B cell (primary cell): ENCODE results near the gene MAML2. TPM values are rescaled to one million over a fixed set of nuclear protein-coding genes. Genes with fewer than 3 reads are reported as not detected.

Experiments
- ATAC-seq: fragments of 200-7000 bp; cut with Tn5 transposase; one replicate; pipeline ENCODE4 v1.10.0; 2021; ENCODE audit warnings: low read depth, mild to moderate bottlenecking, moderate number of reproducible peaks, moderate library complexity
- CTCF ChIA-PET: fragments of 350-600 bp; sonication (Branson Sonifier 250); formaldehyde crosslinking; loops from one replicate; lab custom pipeline; 2021; ENCODE audit warnings: antibody characterized with exemption, inconsistent platforms; lab: Charles Lee
- POLR2A ChIA-PET: fragments of 350-600 bp; sonication (Branson Sonifier 250); formaldehyde crosslinking; loops from one replicate; lab custom pipeline; 2021; ENCODE audit warnings: antibody characterized with exemption; lab: Charles Lee
- DNase-seq: peaks from one replicate; pipeline ENCODE4 v3.0.0; 2013
- H2AFZ ChIP-seq: 2 replicates; pipeline ENCODE4 v1.6.1; 2012; ENCODE audit warnings: mild to moderate bottlenecking, low read depth, low read length; ENCODE audit not compliant: insufficient read depth, poor library complexity, severe bottlenecking
- H3K27ac ChIP-seq, 2 donors: 1 replicate in 1 of 2; 2 replicates in 1 of 2; pipeline ENCODE4 v1.5.1; 2012 to 2013; ENCODE audit warnings: low read length in 2 of 2, mild to moderate bottlenecking in 2 of 2, moderate library complexity in 1 of 2
- H3K27me3 ChIP-seq, 4 experiments: fragments of 200-600 bp in 1 of 4; sonication (generic) in 1 of 4; replicated peaks in 1 of 4; 1 replicate in 2 of 4; 2 replicates in 2 of 4; pipeline versions ENCODE4 v1.6.1 to v1.7.0; 2013 to 2016; ENCODE audit warnings: low read length in 3 of 4, mild to moderate bottlenecking in 2 of 4, mixed read lengths in 1 of 4, moderate library complexity in 1 of 4; ENCODE audit not compliant: insufficient read depth in 4 of 4, control insufficient read depth in 3 of 4; ENCODE audit errors: control extremely low read depth in 1 of 4
- H3K36me3 ChIP-seq, 2 experiments: replicated peaks in 1 of 2; 1 replicate in 1 of 2; 2 replicates in 1 of 2; pipeline versions ENCODE4 v1.6.1 to v1.7.1; 2013; ENCODE audit warnings: low read length in 1 of 2; ENCODE audit not compliant: insufficient read depth in 2 of 2, control insufficient read depth in 1 of 2; ENCODE audit errors: control extremely low read depth in 1 of 2, extremely low read depth in 1 of 2
- H3K4me1 ChIP-seq, 2 donors: fragments of 200-600 bp in 1 of 2; sonication (generic) in 1 of 2; 1 replicate in 1 of 2; 2 replicates in 1 of 2; pipeline versions ENCODE4 v1.5.1 to v1.6.1; 2013 to 2017; ENCODE audit warnings: low read length in 2 of 2; ENCODE audit not compliant: control insufficient read depth in 2 of 2, insufficient read depth in 2 of 2
- H3K4me2 ChIP-seq: replicated peaks from 2 replicates; pipeline ENCODE3; 2012; ENCODE audit warnings: mild to moderate bottlenecking, low read depth, low read length; ENCODE audit not compliant: poor library complexity, severe bottlenecking
- H3K4me3 ChIP-seq, 5 experiments: fragments of 200-600 bp in 1 of 5; sonication (generic) in 1 of 5; 1 replicate in 3 of 5; 2 replicates in 2 of 5; pipeline versions ENCODE4 v1.5.1 to v1.7.0; 2011 to 2016; ENCODE audit warnings: low read length in 4 of 5, mild to moderate bottlenecking in 4 of 5, low read depth in 2 of 5, control low read depth in 1 of 5, moderate library complexity in 1 of 5; ENCODE audit not compliant: insufficient read depth in 1 of 5; ENCODE audit errors: control extremely low read depth in 1 of 5, extremely low read depth in 1 of 5
- H3K79me2 ChIP-seq: fragments of 200-600 bp; sonication (generic); one replicate; pipeline ENCODE4 v1.6.0; 2016; ENCODE audit warnings: low read length; ENCODE audit not compliant: control insufficient read depth, insufficient read depth
- H3K9ac ChIP-seq: fragments of 200-600 bp; sonication (generic); 2 replicates; pipeline ENCODE4 v1.6.1; 2017; ENCODE audit warnings: mild to moderate bottlenecking, low read length, moderate library complexity
- H3K9me3 ChIP-seq, 3 donors: one replicate each; pipeline versions ENCODE4 v1.6.1 to v1.7.1; 2013; ENCODE audit warnings: low read length in 2 of 3; ENCODE audit not compliant: control insufficient read depth in 2 of 3, insufficient read depth in 1 of 3; ENCODE audit errors: control extremely low read depth in 1 of 3
- H4K20me1 ChIP-seq: 2 replicates; pipeline ENCODE4 v1.6.0; 2012; ENCODE audit warnings: mild to moderate bottlenecking, low read length; ENCODE audit not compliant: insufficient read depth, control insufficient read depth, poor library complexity, severe bottlenecking
- H3K27ac Mint-ChIP-seq: one replicate; pipeline ENCODE4 v1.8.0; 2021; ENCODE audit warnings: mixed read lengths
- H3K27me3 Mint-ChIP-seq: one replicate; pipeline ENCODE4 v1.8.0; 2021; ENCODE audit warnings: mixed read lengths
- H3K4me1 Mint-ChIP-seq: one replicate; pipeline ENCODE4 v1.8.0; 2021; ENCODE audit warnings: mixed read lengths
- H3K4me3 Mint-ChIP-seq: one replicate; pipeline ENCODE4 v1.8.0; 2021; ENCODE audit warnings: mixed read lengths
- H3K9me3 Mint-ChIP-seq: one replicate; pipeline ENCODE4 v1.8.0; 2022; ENCODE audit warnings: mixed read lengths; ENCODE audit not compliant: insufficient read depth
- EZH2 ChIP-seq: IDR thresholded peaks from 2 replicates; pipeline ENCODE4 v1.6.1; 2012; ENCODE audit warnings: borderline replicate concordance, low read depth, mild to moderate bottlenecking, moderate library complexity, low read length; ENCODE audit not compliant: insufficient read depth, poor library complexity, severe bottlenecking
- WGBS: methylation state at CpG from one replicate; pipeline ENCODE4 v1.1.5; 2013; ENCODE audit warnings: missing lambda C conversion rate; ENCODE audit not compliant: insufficient coverage; 5-methylcytosine and 5-hydroxymethylcytosine counted together
- intact Hi-C: fragments of 100-400 bp; cut with micrococcal nuclease; formaldehyde crosslinking; loops from one replicate; pipeline ENCODE4 v1.10.0; 2022
- polyA plus RNA-seq: library from polyadenylated mRNA; depleted of rRNA; stranded (reverse); fragments of >200 nt; gene quantifications from 2 replicates; pipeline ENCODE4 v1.2.3, GENCODE V29; 2012
- total RNA-seq, 2 donors: library from RNA; stranded (reverse); fragments of 120-200 nt in 1 of 2; gene quantifications; 1 replicate in 1 of 2; 2 replicates in 1 of 2; pipeline versions ENCODE4 v1.2.3 to v1.2.4, GENCODE V29; 2013 to 2022
- TF ChIP-seq, protein P1 (sequence below): fragments of 200-600 bp; IDR thresholded peaks from one replicate; pipeline ENCODE4 v1.8.0; 2022; ENCODE audit warnings: antibody characterized with exemption, mild to moderate bottlenecking

MAML2 gene
- total and polyA plus RNA-seq, 2 donors (not counting 1 experiment from before 2014, with no cell fraction given), result 10.7 to 26.4 TPM

DNA sequence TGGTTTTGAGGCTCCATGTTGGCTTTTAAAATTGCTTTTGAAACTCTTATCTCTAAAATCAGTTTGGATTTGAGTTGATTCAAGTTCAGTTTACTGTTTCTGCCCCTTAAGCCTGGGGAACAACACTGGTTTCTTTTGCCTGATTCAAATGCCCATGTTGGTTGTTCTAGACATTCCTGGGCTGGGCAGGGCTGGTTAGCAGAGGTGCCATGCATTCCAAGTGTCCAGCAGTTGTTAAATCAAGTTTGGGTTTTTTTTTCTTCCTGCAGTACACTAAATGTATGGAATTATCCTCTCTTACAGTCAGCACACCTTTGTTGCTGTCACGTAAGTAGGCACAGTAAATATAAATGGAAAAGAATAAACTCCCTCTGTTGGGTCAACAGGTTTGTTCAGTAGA is 351.9 kb downstream of the MAML2 start:
- Histone ChIP-seq H2AFZ (no peak overlapping the region), H3K9me3 (no peaks in the 10 kb centered on the region), H4K20me1 (no peaks in the 10 kb centered on the region), H3K4me1 (no peaks in the 10 kb centered on the region), H3K9ac (no peak overlapping the region), H3K4me3 (no peak overlapping the region), H3K79me2 (no peaks in the 10 kb centered on the region), H3K27me3 (no peaks in the 10 kb centered on the region), H3K27ac (no peak overlapping the region), H3K36me3 (peaks cover 0 to 42% of the 10 kb centered on the region in 2 experiments), H3K4me2 (no peak overlapping the region)
- Mint-ChIP-seq H3K27me3 (no peaks in the 10 kb centered on the region), H3K9me3 (no peaks in the 10 kb centered on the region), H3K27ac (no peak overlapping the region), H3K4me1 (no peaks in the 10 kb centered on the region), H3K4me3 (no peak overlapping the region)
- ATAC-seq, result no peak
- TF ChIP-seq, protein P1, sequence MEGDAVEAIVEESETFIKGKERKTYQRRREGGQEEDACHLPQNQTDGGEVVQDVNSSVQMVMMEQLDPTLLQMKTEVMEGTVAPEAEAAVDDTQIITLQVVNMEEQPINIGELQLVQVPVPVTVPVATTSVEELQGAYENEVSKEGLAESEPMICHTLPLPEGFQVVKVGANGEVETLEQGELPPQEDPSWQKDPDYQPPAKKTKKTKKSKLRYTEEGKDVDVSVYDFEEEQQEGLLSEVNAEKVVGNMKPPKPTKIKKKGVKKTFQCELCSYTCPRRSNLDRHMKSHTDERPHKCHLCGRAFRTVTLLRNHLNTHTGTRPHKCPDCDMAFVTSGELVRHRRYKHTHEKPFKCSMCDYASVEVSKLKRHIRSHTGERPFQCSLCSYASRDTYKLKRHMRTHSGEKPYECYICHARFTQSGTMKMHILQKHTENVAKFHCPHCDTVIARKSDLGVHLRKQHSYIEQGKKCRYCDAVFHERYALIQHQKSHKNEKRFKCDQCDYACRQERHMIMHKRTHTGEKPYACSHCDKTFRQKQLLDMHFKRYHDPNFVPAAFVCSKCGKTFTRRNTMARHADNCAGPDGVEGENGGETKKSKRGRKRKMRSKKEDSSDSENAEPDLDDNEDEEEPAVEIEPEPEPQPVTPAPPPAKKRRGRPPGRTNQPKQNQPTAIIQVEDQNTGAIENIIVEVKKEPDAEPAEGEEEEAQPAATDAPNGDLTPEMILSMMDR, result no peak
- TF ChIP-seq EZH2, result no peak
- CTCF ChIA-PET, result no interaction called here
- POLR2A ChIA-PET, result no interaction called here
- DNase-seq, result no peak
- WGBS, result no CpG with 5 or more reads among the region's 1 CpG
- intact Hi-C loops, result no loop called here

DNA sequence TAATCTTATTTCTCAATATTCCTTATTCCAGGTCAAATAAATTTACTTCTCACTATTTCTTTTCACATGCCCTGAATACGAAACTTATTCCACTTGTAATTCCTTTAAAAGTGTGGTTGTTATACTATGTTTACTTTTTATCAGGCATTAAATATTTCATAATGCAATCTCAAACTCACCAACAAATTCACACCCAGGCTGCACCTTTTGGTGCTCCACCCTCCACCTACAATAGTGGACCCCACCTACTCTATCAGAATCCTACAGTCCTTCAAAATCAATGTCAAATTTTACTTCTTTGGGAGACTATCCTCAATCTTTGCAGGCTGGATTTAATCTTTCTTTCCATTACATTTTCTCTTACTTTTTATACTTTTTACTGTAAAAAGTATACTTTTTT is 353.2 kb downstream of the MAML2 start:
- H3K79me2 ChIP-seq, result no peaks in the 10 kb centered on the region
- intact Hi-C loops, result no loop called here
- H3K27me3 ChIP-seq, result no peaks in the 10 kb centered on the region
- H3K4me2 ChIP-seq, result no peak overlapping the region
- no peaks in the 10 kb centered on the region for H3K4me1 ChIP-seq
- TF ChIP-seq, protein P1, result no peak
- no peak for TF ChIP-seq EZH2
- no peaks in the 10 kb centered on the region for H4K20me1 ChIP-seq
- ChIA-PET POLR2A (no interaction called here), CTCF (no interaction called here)
- H3K27ac ChIP-seq, result no peak overlapping the region
- ATAC-seq (no peak), DNase-seq (no peak)
- Mint-ChIP-seq H3K4me3 (no peak overlapping the region), H3K4me1 (no peaks in the 10 kb centered on the region), H3K27ac (no peak overlapping the region), H3K27me3 (no peaks in the 10 kb centered on the region), H3K9me3 (no peaks in the 10 kb centered on the region)
- no peak overlapping the region for H2AFZ ChIP-seq
- no peaks in the 10 kb centered on the region for H3K9me3 ChIP-seq
- no CpG with 5 or more reads among the region's 1 CpG for WGBS
- H3K4me3 ChIP-seq, result no peak overlapping the region
- H3K36me3 ChIP-seq, result peaks cover 0 to 49% of the 10 kb centered on the region in 2 experiments
- no peak overlapping the region for H3K9ac ChIP-seq
